Stimulated activated CD4-positive, alpha-beta T cell treated with anti-CD3 and anti-CD28 coated beads, TNF-alpha, amount 100 ng/mL, for 4 hours (primary cell): Measurements from ENCODE around the gene PLEKHH1.
A peak's percentile ranks its signal among the peaks of the same experiment; 100 is the strongest.
"Not testable (repeated sequence)": the region's sequence is repeated elsewhere in the genome, so short reads cannot be mapped to it uniquely, and the experiment has no call there.

Source experiments
- DNase-seq, 3 experiments: peaks; one replicate each; pipeline ENCODE4 v3.0.0-alpha.2; 2020; ENCODE audit warnings: low read depth in 3 of 3

PLEKHH1 gene

DNA sequence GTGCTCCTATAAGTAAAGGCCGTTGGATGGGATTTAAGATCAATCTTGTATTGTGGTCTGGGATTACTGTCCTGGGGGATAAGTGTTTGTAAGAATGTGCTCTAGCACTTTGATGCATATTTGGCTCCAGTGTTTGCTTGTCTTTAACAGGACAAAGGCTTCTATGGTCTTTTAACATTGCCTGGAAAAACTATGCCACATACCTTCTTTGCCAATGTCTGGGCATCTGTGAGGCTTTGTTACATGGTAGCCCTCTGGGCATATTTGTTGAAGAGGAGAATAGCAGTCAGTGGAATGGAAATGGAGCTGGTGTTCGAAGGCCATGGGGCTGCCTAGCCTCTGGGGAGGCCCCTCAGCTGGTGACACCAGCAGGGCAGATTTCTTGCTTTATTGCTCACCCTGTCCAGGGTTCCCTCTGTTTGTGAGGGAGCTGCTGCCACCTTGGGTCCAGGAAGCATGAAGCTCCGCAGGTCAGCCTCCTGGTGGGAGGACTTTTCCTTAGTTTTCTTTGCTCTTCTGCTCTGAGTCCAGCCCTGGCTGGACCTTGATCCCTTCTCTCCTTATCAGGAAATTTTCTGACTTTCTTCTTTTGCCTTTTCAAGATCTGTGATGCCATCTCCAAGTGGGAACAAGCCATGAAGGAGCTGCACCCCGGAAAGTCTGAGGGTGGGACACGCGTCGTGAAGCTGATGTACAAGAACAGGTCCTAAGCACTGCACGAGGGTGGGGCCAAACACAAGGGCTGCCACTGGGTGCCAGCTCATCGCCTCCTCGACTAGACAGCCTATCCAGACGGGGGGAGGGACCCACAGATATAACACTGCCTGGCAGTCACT lies 47.5 kb downstream of the PLEKHH1 start:
- no peak for DNase-seq

DNA sequence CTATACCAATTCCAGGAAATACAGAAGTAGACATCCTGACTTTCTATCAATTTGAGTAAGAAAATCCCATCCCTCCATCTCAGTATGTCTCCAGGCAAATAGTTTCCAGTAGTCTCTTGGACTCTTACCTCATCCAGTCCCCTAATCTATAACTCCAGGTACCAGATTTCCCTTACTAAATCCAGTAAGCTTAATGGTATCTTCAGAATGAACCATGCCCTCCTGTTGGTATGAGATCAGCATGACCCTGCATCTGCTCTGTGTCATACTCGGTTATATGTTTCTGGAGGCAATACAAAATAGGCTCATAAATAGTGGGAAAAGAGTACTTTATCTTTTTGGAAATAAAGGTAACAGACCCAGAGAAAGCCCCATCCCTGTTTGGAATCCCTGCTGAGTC lies 48.6 kb downstream of the PLEKHH1 start:
- no peak for DNase-seq

- DNase-seq: no peak
Measured at GRCh38 chr14:67582061-67582460, 49.0 kb downstream of the PLEKHH1 start.

DNA sequence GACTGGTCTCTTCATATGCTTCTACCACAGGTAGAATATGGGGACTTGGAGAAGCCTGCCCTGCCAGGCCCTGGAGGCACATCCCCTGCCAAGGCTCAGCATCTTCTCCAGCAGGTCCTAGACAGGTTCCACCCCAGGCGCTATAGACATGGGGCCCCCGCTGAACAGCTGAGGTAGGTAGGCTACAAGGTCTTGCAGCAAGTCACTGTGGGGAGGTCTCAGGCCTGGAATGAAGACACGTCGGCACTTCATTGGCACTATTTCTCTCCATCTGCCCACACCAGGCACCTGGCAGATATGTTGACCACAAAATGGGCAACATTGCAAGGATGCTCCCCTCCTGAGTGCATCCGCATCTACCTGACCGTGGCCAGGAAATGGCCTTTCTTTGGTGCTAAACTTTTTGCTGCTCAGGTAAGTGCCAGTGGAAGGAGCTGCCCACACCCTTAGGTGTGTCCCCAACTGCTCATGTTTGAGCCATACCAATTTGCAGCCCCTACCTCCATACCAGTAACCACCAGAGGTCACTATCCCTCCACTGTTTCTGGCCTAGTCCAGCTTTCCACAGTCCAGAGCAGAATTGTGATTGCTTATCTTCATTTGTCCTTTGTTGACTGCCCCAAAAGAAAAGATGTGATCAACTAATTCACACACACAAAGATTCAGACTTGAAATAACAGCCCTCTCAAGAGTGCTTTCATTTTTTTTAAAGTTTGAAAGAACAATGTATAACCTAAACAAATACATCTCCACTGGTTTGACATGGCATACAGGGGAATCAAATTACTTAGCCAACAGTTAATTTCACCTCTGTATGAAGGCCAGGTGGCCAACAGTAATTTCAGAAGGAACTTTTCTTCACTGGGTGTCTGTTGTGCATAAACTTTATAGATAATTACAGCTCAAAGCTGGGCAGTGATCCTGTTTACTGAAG lies 50.9 kb downstream of the PLEKHH1 start:
- no peak for DNase-seq

DNA sequence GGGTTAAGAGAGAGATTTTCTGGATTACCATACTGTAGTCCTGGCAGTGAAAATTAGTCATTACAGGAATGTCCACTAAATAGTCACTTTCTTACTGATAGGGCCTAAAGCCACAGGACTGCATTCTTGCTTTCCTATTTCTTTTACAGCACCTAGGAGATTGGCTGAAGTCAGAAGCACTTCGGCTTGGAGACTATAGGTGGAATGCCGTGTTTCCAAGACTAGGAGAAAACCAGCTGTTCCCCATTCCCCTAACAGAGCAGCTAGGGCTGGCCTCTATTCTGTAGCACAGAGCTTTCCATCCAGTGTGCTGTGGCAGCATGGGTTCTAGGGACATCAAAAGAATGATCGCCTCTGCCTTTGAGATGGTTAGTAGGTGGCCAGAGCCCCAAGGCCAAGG lies 51.9 kb downstream of the PLEKHH1 start:
- no peak for DNase-seq

DNA sequence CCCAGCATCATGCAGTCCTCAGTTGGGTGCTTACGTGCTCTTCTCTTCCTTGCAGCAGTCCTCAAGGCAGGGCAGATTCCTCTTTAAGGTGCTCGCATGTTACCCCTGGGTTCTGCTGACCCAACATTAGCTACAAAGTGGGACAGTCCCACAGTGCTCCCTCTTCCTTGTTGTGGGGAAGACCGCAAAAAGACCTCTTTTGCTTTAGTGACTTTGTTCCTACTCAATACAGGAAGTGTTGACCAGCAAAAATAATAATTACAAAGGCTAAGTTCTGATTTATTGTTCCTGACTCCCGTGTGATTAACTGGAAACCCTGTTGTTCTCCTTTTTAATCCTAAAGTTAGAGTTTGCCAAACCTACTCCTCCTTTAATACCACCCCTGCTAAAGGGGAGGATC lies 53.3 kb downstream of the PLEKHH1 start:
- DNase-seq: no peak

DNA sequence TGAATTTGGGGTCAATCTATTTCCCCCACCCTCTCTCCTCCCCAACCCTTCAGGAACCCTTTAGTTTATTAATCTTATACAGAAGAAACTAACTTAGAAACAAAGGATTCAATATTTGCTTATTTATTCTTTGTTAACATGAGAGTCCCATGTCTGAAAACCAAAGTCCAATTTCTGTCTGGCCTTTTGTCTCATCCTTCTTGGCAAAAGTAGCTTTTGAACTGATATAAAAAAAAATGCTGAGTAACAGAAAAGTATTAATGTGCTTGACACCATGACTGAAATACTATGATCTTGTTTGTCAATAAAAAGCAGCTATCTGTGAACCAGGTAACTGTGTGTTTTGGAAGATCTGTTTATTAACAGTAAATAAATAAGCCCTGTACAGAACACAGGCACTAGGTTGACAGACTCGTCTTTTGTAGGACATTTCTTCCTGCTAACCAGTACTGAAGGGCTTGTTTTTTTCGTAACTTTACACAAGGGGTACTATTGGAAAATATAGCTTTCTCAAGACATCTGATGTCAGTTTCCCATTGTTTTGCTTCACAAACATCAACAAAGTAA lies 56.2 kb downstream of the PLEKHH1 start:
- DNase-seq: no peak

GRCh38 chr14:67593650-67594049 lies 60.6 kb downstream of the PLEKHH1 start:
- not testable (repeated sequence) for DNase-seq

GRCh38 chr14:67595392-67595791 lies 62.3 kb downstream of the PLEKHH1 start:
- DNase-seq: no peak

DNA sequence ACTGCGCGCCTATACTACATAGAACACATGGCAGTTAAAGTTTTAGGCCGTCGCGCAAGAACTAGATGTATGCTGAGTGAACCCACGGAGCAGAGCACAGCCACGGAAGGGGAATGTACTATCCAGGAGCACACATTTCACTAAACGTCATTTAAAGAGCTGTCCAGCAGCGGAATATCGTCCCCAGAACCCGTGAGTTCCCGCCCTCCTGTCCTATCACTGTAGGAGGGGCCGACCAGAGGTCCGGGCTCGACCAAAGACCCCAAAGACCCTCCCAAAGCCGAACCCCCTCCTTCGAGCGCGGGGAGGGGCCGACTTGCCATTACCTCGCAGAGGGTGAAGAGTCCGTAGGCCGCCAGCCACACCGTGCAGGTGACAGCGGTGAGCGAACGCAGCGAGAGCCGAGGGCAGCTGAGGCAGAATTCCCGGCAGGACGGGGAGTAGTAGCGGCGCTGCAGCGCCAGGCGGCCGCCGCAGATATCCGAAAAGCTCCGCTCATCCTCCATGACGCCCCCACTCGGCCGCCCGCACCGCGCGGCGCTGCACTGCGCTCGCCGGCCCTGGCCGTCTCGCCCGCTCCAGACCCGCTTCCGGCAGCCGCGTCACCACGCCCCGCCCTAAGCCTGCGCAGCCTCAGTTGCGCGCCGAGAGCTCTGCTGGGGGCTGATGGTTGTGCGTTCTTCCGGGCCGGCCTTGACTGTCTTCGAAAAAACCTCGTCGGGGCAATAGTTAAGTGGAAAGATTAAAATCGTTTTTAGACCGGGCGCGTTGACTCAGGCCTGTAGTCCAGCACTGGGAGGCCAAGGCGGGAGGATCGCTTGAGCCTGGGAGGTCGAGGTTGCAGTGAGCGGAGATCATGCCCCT lies 66.8 kb downstream of the PLEKHH1 start, which contains the start of gene PIGH:
PIGH (minus strand) TSS at position 571 of the 864 bp plus-strand sequence; CDS start at position 506, 65 bp downstream.
- DNase-seq: peak; percentile 81 to 91 (median 85)

- DNase-seq: not testable (repeated sequence)
Measured at GRCh38 chr14:67600562-67600974, 67.5 kb downstream of the PLEKHH1 start.

DNA sequence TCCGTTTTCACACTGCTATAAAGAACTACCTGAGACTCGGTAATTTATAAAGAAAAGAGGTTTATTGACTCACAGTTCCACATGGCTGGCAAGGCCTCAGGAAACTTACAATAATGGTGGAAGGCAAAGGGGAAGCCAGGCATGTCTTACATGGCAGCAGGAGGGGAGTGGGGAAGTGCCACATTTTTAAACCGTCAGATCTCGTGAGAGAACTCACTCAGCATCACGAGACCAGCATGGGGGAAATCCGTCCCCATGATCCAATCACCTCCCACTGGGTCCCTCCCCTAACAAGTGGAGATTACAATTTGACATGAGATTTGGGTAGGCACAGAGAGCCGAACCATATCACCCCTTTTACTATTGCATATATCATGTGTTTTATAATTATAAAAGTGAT lies 69.0 kb downstream of the PLEKHH1 start:
- DNase-seq: no peak

DNA sequence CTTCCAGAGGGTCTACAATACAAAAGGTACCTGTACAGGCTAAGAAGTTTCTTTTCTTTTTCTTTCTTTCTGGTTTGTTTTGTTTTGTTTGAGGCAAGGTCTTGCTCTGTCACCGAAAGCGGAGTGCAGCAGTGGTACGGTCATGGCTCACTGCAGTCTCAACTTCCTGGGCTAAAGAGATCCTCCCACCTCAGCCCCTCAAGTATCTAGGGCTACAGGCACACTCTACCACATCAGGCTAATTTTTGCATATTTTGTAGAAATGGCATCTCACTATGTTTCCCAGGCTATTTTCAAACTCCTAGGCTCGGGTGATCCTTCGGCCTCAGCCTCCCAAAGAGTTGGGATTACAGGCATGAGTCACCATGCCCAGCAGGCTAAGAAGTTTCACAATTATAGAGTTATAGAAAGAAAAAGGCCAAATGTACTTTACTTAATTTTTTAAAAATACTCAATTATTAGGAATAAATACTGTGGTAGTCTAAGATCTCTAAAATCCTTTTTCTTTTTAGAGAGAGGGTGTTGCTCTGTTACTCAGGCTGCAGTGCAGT lies 70.0 kb downstream of the PLEKHH1 start:
- no peak for DNase-seq

DNA sequence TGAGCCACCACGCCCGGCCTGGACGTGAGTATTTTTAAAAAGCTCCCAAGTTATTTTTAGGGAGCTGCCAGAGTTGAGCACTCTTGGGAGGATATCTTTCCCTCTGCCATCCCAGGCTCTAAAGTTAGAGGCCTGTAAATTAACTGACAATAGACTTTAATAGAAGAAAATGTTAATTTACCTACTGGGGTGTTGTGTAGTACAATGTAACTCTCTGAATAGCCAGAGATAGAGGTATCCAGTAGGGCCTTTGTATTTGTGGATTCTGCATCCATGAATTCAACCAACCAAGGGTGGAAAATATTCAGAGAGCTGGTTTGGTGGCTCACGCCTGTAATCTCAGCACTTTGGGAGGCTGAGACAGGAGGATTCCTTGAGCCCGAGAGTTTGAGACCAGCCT lies 74.6 kb downstream of the PLEKHH1 start:
- no peak for DNase-seq

- no peak for DNase-seq
Measured at GRCh38 chr14:67609642-67610310, 76.7 kb downstream of the PLEKHH1 start.

DNA sequence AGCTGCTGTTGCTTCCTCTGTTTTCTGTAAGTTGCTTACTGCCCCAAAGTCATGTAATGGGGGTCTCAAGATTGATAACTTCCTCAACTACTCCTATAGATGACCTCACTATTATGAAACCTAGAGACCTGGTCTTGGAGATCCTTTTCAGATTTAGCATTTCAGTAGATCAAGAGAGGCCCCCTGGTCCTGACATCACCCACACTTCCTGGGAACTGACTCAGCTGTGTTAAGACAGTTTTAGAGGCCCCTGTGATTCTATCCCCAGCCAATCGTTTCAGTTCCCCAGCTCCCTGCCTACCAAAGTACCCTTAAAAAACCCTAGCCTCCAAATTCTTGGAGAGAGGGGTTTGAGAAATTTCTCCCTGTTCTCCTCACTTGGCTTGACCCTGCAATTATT lies 77.4 kb downstream of the PLEKHH1 start:
- DNase-seq: no peak

DNA sequence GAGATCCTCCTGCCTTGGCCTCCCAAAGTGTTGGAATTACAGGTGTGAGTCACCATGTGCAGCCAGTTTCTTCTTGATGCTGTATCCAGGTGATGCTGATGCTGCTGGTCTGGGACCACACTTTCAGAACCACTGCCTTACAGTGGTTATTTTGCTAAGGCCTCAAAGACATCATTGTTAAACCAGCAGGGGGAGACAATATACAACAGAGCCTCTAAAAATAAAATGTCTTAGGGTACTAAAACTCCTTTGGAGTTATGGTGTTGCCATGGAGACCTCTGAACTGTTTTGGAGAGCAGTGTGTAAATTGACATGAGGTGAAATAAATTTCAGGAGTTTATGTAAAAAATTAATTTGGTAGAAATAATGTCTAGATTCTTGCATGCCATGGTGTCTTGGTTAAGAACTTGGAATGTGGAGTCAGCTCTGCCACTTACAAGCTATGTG lies 85.5 kb downstream of the PLEKHH1 start:
- no peak for DNase-seq

- DNase-seq: peak; percentile 93 to 97 (median 95)
Measured at GRCh38 chr14:67619446-67620216, 86.5 kb downstream of the PLEKHH1 start, which contains the start of gene ARG2. Gene ARG2 (plus strand): TSS chr14:67619920. CDS start chr14:67619978, 58 bp downstream.

GRCh38 chr14:67620217-67620785 lies 87.2 kb downstream of the PLEKHH1 start:
- DNase-seq: no peak
